ENCODE results near the gene CMTM7.

The CMTM7 gene

DNA sequence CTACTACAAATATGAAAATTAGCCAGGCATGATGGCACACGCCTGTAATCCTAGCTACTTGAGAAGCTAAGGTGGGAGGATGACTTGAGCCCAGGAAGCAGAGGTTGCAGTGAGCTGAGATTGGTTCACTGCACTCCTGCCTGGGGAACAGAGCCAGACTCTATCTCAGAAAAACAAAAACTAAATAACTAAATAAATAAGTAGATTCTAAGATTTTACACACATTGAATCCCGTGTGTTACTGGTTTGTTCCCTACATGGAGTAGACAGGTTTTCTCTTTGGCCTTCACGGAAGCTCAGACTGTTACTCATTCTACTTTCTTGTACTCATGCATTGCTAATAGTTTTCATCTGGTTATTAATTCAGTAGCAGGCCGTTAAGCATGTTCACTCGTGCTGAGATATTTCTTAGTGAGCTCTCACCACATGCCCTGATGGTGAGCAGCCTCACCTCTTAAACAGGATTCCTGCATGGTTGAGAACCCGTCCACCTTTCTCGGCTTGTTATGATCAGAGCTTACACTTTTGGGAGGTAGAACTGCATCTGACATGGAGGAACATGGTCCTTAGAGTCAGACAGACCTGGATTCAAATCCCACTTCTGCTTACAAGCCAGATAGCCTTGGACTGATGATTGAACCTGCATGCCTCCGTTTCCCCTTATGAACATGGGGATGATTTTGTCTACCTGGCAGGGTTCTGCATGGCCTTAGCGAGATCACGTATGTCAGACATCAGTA lies 49.1 kb downstream of the CMTM7 start:
- H3K4me2 ChIP-seq (ENCODE audit: low read length) = peak overlapping the region; percentile 57; the same call in 1 of the 2 replicates

DNA sequence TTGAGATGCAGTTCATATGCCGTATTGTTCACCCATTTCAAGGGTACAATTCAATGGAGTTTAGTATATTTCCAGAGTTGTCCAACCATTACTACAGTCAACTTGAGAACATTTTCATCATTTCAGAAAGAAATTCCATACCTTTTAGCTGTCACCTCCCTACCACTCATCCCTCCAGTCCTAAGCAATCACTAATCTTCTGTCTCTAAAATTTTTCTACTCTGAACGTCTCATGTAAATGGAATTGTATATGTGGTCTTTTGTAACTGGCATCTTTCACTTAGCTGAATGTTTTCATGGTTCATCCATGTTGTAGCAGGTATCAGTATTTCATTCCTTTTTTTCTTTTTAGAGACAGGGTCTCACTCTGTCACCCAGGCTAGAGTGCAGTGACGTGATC lies 51.1 kb downstream of the CMTM7 start:
- Histone ChIP-seq H3K27ac (ENCODE audit: low read depth, low read length) (no peak overlapping the region), H3K4me3 (ENCODE audit: low read length) (no peak overlapping the region), H3K9me3 (ENCODE audit: control insufficient read depth, insufficient read depth, low read length) (no peaks in the 10 kb centered on the region), H3K4me1 (ENCODE audit: control insufficient read depth, low read length) (peaks cover 33% of the 10 kb centered on the region), H3F3A (ENCODE audit: control insufficient read depth, insufficient read depth) (no peaks in the 10 kb centered on the region), H4K20me1 (ENCODE audit: control insufficient read depth, insufficient read depth, low read depth, low read length) (no peaks in the 10 kb centered on the region), H3K79me2 (ENCODE audit: control insufficient read depth, low read length) (no peaks in the 10 kb centered on the region), H3K36me3 (ENCODE audit: control insufficient read depth, low read length) (no peaks in the 10 kb centered on the region), H3K4me2 (ENCODE audit: low read length) (no peak overlapping the region), H3K27me3 (ENCODE audit: control insufficient read depth, low read length) (no peaks in the 10 kb centered on the region), H3K9me2 (replicated peaks; ENCODE audit: control insufficient read depth, low read length) (no peaks in the 10 kb centered on the region)
- TF ChIP-seq CTCF (IDR thresholded peaks at IDR 0.05; ENCODE audit: low read depth, low read length, poor library complexity, severe bottlenecking) = no peak
- TF ChIP-seq EZH2phosphoT487 (IDR thresholded peaks at IDR 0.05; ENCODE audit: borderline replicate concordance, low read length) = no peak

More for the DNA sequence above, 49.1 kb downstream of the CMTM7 start:
- no peaks in the 10 kb centered on the region for H3K9me2 ChIP-seq (replicated peaks; ENCODE audit: control insufficient read depth, low read length)
- TF ChIP-seq CTCF (IDR thresholded peaks at IDR 0.05; ENCODE audit: low read depth, low read length, poor library complexity, severe bottlenecking) (no peak), EZH2phosphoT487 (IDR thresholded peaks at IDR 0.05; ENCODE audit: borderline replicate concordance, low read length) (no peak)
- H3K27me3 ChIP-seq (ENCODE audit: control insufficient read depth, low read length) = no peaks in the 10 kb centered on the region
- H3K4me3 ChIP-seq (ENCODE audit: low read length) = no peak overlapping the region
- no peaks in the 10 kb centered on the region for H3K79me2 ChIP-seq (ENCODE audit: control insufficient read depth, low read length)
- no peaks in the 10 kb centered on the region for H3K36me3 ChIP-seq (ENCODE audit: control insufficient read depth, low read length)
- peaks cover 39% of the 10 kb centered on the region for H3K4me1 ChIP-seq (ENCODE audit: control insufficient read depth, low read length)
- H3K9me3 ChIP-seq (ENCODE audit: control insufficient read depth, insufficient read depth, low read length) = no peaks in the 10 kb centered on the region
- H3F3A ChIP-seq (ENCODE audit: control insufficient read depth, insufficient read depth) = no peaks in the 10 kb centered on the region
- H3K27ac ChIP-seq (ENCODE audit: low read depth, low read length) = no peak overlapping the region
- H4K20me1 ChIP-seq (ENCODE audit: control insufficient read depth, insufficient read depth, low read depth, low read length) = no peaks in the 10 kb centered on the region

- Histone ChIP-seq H3F3A (ENCODE audit: control insufficient read depth, insufficient read depth) (no peaks in the 10 kb centered on the region), H3K79me2 (ENCODE audit: control insufficient read depth, low read length) (no peaks in the 10 kb centered on the region), H3K27ac (ENCODE audit: low read depth, low read length) (no peak overlapping the region), H3K4me2 (ENCODE audit: low read length) (no peak overlapping the region), H3K4me1 (ENCODE audit: control insufficient read depth, low read length) (peaks cover 28% of the 10 kb centered on the region), H3K9me2 (replicated peaks; ENCODE audit: control insufficient read depth, low read length) (no peaks in the 10 kb centered on the region), H3K4me3 (ENCODE audit: low read length) (no peak overlapping the region), H3K36me3 (ENCODE audit: control insufficient read depth, low read length) (no peaks in the 10 kb centered on the region), H3K9me3 (ENCODE audit: control insufficient read depth, insufficient read depth, low read length) (no peaks in the 10 kb centered on the region), H3K27me3 (ENCODE audit: control insufficient read depth, low read length) (no peaks in the 10 kb centered on the region), H4K20me1 (ENCODE audit: control insufficient read depth, insufficient read depth, low read depth, low read length) (no peaks in the 10 kb centered on the region)
- TF ChIP-seq CTCF (IDR thresholded peaks at IDR 0.05; ENCODE audit: low read depth, low read length, poor library complexity, severe bottlenecking) = no peak
- no peak for TF ChIP-seq EZH2phosphoT487 (IDR thresholded peaks at IDR 0.05; ENCODE audit: borderline replicate concordance, low read length)
These were observed 51.8 kb downstream of the CMTM7 start for GRCh38 chr3:32443478-32443877.

Measured in DOHH2 (cell line).